HEK293 (cell line): ENCODE results near the gene TRPM5.

Experiments
- MEIS1 ChIP-seq: sonication (generic); formaldehyde crosslinking; IDR thresholded peaks from 2 replicates; pipeline ENCODE4 v1.8.1; 2022; ENCODE audit warnings: missing genetic modification reagents, mild to moderate bottlenecking, borderline replicate concordance
- ZFP69B ChIP-seq: fragments of 450-650 bp; formaldehyde crosslinking; IDR thresholded peaks from 2 replicates; pipeline ENCODE4 v1.5.1; 2016; ENCODE audit warnings: missing biosample characterization, missing genetic modification characterization
- ZNF121 ChIP-seq: fragments of 450-650 bp; formaldehyde crosslinking; IDR thresholded peaks from 2 replicates; pipeline ENCODE4 v1.5.1; 2016; ENCODE audit warnings: missing biosample characterization, missing genetic modification characterization
- ZNF433 ChIP-seq: fragments of 450-650 bp; formaldehyde crosslinking; IDR thresholded peaks from 2 replicates; pipeline ENCODE4 v1.5.1; 2016; ENCODE audit warnings: missing biosample characterization, missing genetic modification characterization, low read depth
- ZNF48 ChIP-seq: fragments of 450-650 bp; formaldehyde crosslinking; IDR thresholded peaks from 2 replicates; pipeline ENCODE4 v1.5.1; 2016; ENCODE audit warnings: missing biosample characterization, missing genetic modification characterization
- TF ChIP-seq, protein P1 (sequence below): fragments of 450-650 bp; formaldehyde crosslinking; IDR thresholded peaks from 2 replicates; pipeline ENCODE4 v1.5.1; 2016; ENCODE audit warnings: missing biosample characterization, missing genetic modification characterization
- TF ChIP-seq, protein P2 (sequence below): IDR thresholded peaks from 2 replicates; pipeline ENCODE4 v1.6.1; 2011; ENCODE audit warnings: mild to moderate bottlenecking, low read depth, low read length, borderline replicate concordance

DNA sequence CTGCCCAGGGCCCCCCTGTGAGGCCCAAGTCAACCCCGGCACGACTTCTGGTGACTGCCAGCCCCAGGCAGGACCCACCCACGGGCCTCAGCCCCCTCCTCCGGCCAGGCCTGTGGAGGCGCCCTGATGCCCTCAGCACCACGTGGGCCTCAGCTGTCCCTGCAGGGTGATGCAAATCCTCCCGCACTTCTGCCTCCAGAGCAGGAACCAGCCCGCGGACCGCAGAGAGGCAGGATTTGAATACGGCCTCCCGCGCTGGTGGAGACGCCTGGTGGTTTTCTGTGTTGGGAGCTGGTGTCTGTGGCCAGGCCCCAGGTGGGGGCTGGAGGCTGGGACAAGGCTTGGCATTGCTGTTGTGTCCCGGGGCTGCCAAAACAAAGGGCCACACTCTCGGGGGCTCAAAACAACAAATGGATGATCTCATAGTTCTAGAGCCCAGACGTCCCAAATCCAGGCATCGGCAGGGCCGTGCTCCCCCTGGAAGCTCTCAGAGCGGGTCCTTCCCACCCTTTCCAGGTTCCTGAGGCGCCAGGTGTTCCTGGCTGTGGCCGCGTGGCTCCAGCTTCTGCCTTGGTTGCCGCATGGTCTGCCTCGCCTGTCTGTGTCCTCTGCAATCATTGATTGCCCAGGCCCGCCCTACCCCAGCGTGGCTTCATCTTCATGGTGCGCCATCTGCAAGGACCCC, 19.4 kb downstream of the TRPM5 start:
- TF ChIP-seq, protein P1, sequence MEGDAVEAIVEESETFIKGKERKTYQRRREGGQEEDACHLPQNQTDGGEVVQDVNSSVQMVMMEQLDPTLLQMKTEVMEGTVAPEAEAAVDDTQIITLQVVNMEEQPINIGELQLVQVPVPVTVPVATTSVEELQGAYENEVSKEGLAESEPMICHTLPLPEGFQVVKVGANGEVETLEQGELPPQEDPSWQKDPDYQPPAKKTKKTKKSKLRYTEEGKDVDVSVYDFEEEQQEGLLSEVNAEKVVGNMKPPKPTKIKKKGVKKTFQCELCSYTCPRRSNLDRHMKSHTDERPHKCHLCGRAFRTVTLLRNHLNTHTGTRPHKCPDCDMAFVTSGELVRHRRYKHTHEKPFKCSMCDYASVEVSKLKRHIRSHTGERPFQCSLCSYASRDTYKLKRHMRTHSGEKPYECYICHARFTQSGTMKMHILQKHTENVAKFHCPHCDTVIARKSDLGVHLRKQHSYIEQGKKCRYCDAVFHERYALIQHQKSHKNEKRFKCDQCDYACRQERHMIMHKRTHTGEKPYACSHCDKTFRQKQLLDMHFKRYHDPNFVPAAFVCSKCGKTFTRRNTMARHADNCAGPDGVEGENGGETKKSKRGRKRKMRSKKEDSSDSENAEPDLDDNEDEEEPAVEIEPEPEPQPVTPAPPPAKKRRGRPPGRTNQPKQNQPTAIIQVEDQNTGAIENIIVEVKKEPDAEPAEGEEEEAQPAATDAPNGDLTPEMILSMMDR (tag by site-specific recombination): no peak
- TF ChIP-seq ZFP69B (tag by site-specific recombination) (no peak), ZNF121 (tag by site-specific recombination) (no peak), ZNF48 (no peak), ZNF433 (no peak), MEIS1 (CRISPR knock-in tag) (no peak)
- TF ChIP-seq, protein P2, sequence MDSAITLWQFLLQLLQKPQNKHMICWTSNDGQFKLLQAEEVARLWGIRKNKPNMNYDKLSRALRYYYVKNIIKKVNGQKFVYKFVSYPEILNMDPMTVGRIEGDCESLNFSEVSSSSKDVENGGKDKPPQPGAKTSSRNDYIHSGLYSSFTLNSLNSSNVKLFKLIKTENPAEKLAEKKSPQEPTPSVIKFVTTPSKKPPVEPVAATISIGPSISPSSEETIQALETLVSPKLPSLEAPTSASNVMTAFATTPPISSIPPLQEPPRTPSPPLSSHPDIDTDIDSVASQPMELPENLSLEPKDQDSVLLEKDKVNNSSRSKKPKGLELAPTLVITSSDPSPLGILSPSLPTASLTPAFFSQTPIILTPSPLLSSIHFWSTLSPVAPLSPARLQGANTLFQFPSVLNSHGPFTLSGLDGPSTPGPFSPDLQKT: no peak
